ENCODE results near the gene NAAA.
"Not testable (repeated sequence)": the region's sequence is repeated elsewhere in the genome, so short reads cannot be mapped to it uniquely, and the experiment has no call there.

The NAAA gene

GRCh38 chr4:75948822-75949444 is 8.1 kb upstream of the NAAA start:
- no peaks in the 10 kb centered on the region for H3K9me3 Mint-ChIP-seq
- ATAC-seq (replicated peaks; ENCODE audit: extremely low read depth, poor library complexity, severe bottlenecking) = no peak
- H3K27ac Mint-ChIP-seq (ENCODE audit: low read depth) = no peak overlapping the region
- no peak overlapping the region for H3K4me3 Mint-ChIP-seq
- no peaks in the 10 kb centered on the region for H3K27me3 Mint-ChIP-seq
- no peak for DNase-seq (ENCODE audit: low spot score in 2 of 2)
- peaks cover 41% of the 10 kb centered on the region for H3K36me3 Mint-ChIP-seq (ENCODE audit: insufficient read depth)
- H3K4me1 Mint-ChIP-seq = no peaks in the 10 kb centered on the region

- no peaks in the 10 kb centered on the region for H3K9me3 Mint-ChIP-seq
- H3K27ac Mint-ChIP-seq (ENCODE audit: low read depth) = peak overlapping the region; percentile 87
- H3K36me3 Mint-ChIP-seq (ENCODE audit: insufficient read depth) = peaks cover 18% of the 10 kb centered on the region
Observed at GRCh38 chr4:75939890-75940691, 722 bp downstream of the NAAA start.

GRCh38 chr4:75935628-75936027 is 5.2 kb downstream of the NAAA start:
- DNase-seq (ENCODE audit: low spot score in 2 of 2) (no peak), ATAC-seq (replicated peaks; ENCODE audit: extremely low read depth, poor library complexity, severe bottlenecking) (no peak)
- Mint-ChIP-seq H3K36me3 (ENCODE audit: insufficient read depth) (peaks cover 31% of the 10 kb centered on the region), H3K27ac (ENCODE audit: low read depth) (peak overlapping the region; percentile 64), H3K4me3 (no peak overlapping the region), H3K9me3 (no peaks in the 10 kb centered on the region), H3K4me1 (peaks cover 17% of the 10 kb centered on the region), H3K27me3 (no peaks in the 10 kb centered on the region)

More at GRCh38 chr4:75939890-75940691, 722 bp downstream of the NAAA start:
- Mint-ChIP-seq H3K4me1 (peaks cover 14% of the 10 kb centered on the region), H3K27me3 (no peaks in the 10 kb centered on the region), H3K4me3 (peak overlapping the region; percentile 95)
- DNase-seq (ENCODE audit: low spot score in 2 of 2) = peak; percentile 41 to 44
- ATAC-seq (replicated peaks; ENCODE audit: extremely low read depth, poor library complexity, severe bottlenecking) = peak; percentile 70

- ATAC-seq (replicated peaks; ENCODE audit: extremely low read depth, poor library complexity, severe bottlenecking) = no peak
- H3K27ac Mint-ChIP-seq (ENCODE audit: low read depth) = no peak overlapping the region
Observed at GRCh38 chr4:75930152-75930551, 10.7 kb downstream of the NAAA start.

GRCh38 chr4:75924916-75925315 is 15.9 kb downstream of the NAAA start:
- not testable (repeated sequence) for H3K4me1 Mint-ChIP-seq; DNase-seq (ENCODE audit: low spot score in 2 of 2); H3K4me3 Mint-ChIP-seq; H3K27me3 Mint-ChIP-seq; H3K9me3 Mint-ChIP-seq; H3K27ac Mint-ChIP-seq (ENCODE audit: low read depth); ATAC-seq (replicated peaks; ENCODE audit: extremely low read depth, poor library complexity, severe bottlenecking)
- peaks cover 48% of the 10 kb centered on the region for H3K36me3 Mint-ChIP-seq (ENCODE audit: insufficient read depth)

More at GRCh38 chr4:75930152-75930551, 10.7 kb downstream of the NAAA start:
- Mint-ChIP-seq H3K4me3 (no peak overlapping the region), H3K9me3 (no peaks in the 10 kb centered on the region), H3K4me1 (peaks cover 6% of the 10 kb centered on the region), H3K27me3 (no peaks in the 10 kb centered on the region), H3K36me3 (ENCODE audit: insufficient read depth) (peaks cover 33% of the 10 kb centered on the region)
- DNase-seq (ENCODE audit: low spot score in 2 of 2) = no peak

GRCh38 chr4:75924309-75924827 is 16.4 kb downstream of the NAAA start:
- no peaks in the 10 kb centered on the region for H3K27me3 Mint-ChIP-seq
- ATAC-seq (replicated peaks; ENCODE audit: extremely low read depth, poor library complexity, severe bottlenecking) (no peak), DNase-seq (ENCODE audit: low spot score in 2 of 2) (no peak)
- H3K36me3 Mint-ChIP-seq (ENCODE audit: insufficient read depth) = peaks cover 53% of the 10 kb centered on the region
- peaks cover 3% of the 10 kb centered on the region for H3K4me1 Mint-ChIP-seq
- H3K9me3 Mint-ChIP-seq = no peaks in the 10 kb centered on the region
- H3K4me3 Mint-ChIP-seq = no peak overlapping the region
- no peak overlapping the region for H3K27ac Mint-ChIP-seq (ENCODE audit: low read depth)

GRCh38 chr4:75922588-75922987 is 18.2 kb downstream of the NAAA start:
- no peak overlapping the region for H3K27ac Mint-ChIP-seq (ENCODE audit: low read depth)

GRCh38 chr4:75921910-75922309 is 18.9 kb downstream of the NAAA start:
- ATAC-seq (replicated peaks; ENCODE audit: extremely low read depth, poor library complexity, severe bottlenecking) = no peak
- Mint-ChIP-seq H3K4me3 (no peak overlapping the region), H3K27ac (ENCODE audit: low read depth) (no peak overlapping the region), H3K9me3 (no peaks in the 10 kb centered on the region), H3K4me1 (peaks cover 3% of the 10 kb centered on the region), H3K27me3 (no peaks in the 10 kb centered on the region), H3K36me3 (ENCODE audit: insufficient read depth) (peaks cover 64% of the 10 kb centered on the region)
- DNase-seq (ENCODE audit: low spot score in 2 of 2) = no peak

More at GRCh38 chr4:75922588-75922987, 18.2 kb downstream of the NAAA start:
- ATAC-seq (replicated peaks; ENCODE audit: extremely low read depth, poor library complexity, severe bottlenecking) = no peak
- Mint-ChIP-seq H3K4me1 (peaks cover 3% of the 10 kb centered on the region), H3K27me3 (no peaks in the 10 kb centered on the region), H3K9me3 (no peaks in the 10 kb centered on the region), H3K36me3 (ENCODE audit: insufficient read depth) (peaks cover 61% of the 10 kb centered on the region), H3K4me3 (no peak overlapping the region)
- DNase-seq (ENCODE audit: low spot score in 2 of 2) = no peak

- no peak overlapping the region for H3K4me3 Mint-ChIP-seq
- no peaks in the 10 kb centered on the region for H3K27me3 Mint-ChIP-seq
- H3K36me3 Mint-ChIP-seq (ENCODE audit: insufficient read depth) = peaks cover 65% of the 10 kb centered on the region
- no peaks in the 10 kb centered on the region for H3K9me3 Mint-ChIP-seq
- H3K4me1 Mint-ChIP-seq = peaks cover 3% of the 10 kb centered on the region
- H3K27ac Mint-ChIP-seq (ENCODE audit: low read depth) = no peak overlapping the region
- DNase-seq (ENCODE audit: low spot score in 2 of 2) = no peak
- ATAC-seq (replicated peaks; ENCODE audit: extremely low read depth, poor library complexity, severe bottlenecking) = no peak
Observed at GRCh38 chr4:75920327-75920726, 20.5 kb downstream of the NAAA start.

GRCh38 chr4:75919920-75920319 is 20.9 kb downstream of the NAAA start:
- Mint-ChIP-seq H3K36me3 (ENCODE audit: insufficient read depth) (peaks cover 63% of the 10 kb centered on the region), H3K4me3 (no peak overlapping the region), H3K27ac (ENCODE audit: low read depth) (no peak overlapping the region), H3K4me1 (peaks cover 3% of the 10 kb centered on the region), H3K27me3 (no peaks in the 10 kb centered on the region), H3K9me3 (no peaks in the 10 kb centered on the region)
- DNase-seq (ENCODE audit: low spot score in 2 of 2) = no peak
- ATAC-seq (replicated peaks; ENCODE audit: extremely low read depth, poor library complexity, severe bottlenecking) = no peak

GRCh38 chr4:75916091-75916661 is 24.6 kb downstream of the NAAA start:
- no peaks in the 10 kb centered on the region for H3K9me3 Mint-ChIP-seq
- no peak overlapping the region for H3K27ac Mint-ChIP-seq (ENCODE audit: low read depth)
- H3K27me3 Mint-ChIP-seq = no peaks in the 10 kb centered on the region
- peaks cover 47% of the 10 kb centered on the region for H3K36me3 Mint-ChIP-seq (ENCODE audit: insufficient read depth)
- ATAC-seq (replicated peaks; ENCODE audit: extremely low read depth, poor library complexity, severe bottlenecking) (peak; percentile 52), DNase-seq (ENCODE audit: low spot score in 2 of 2) (no peak)
- H3K4me3 Mint-ChIP-seq = no peak overlapping the region
- H3K4me1 Mint-ChIP-seq = no peaks in the 10 kb centered on the region

GRCh38 chr4:75912968-75913367 is 27.8 kb downstream of the NAAA start:
- Mint-ChIP-seq H3K27me3 (no peaks in the 10 kb centered on the region), H3K27ac (ENCODE audit: low read depth) (no peak overlapping the region), H3K9me3 (peaks cover 6% of the 10 kb centered on the region), H3K36me3 (ENCODE audit: insufficient read depth) (peaks cover 22% of the 10 kb centered on the region), H3K4me1 (no peaks in the 10 kb centered on the region), H3K4me3 (no peak overlapping the region)
- no peak for ATAC-seq (replicated peaks; ENCODE audit: extremely low read depth, poor library complexity, severe bottlenecking)
- DNase-seq (ENCODE audit: low spot score in 2 of 2) = no peak
